CD4-positive, alpha-beta T cell treated with Interleukin-15 for 4 hours (primary cell): ENCODE measurements around the gene FUT6.
"Not testable (repeated sequence)": the region's sequence is repeated elsewhere in the genome, so short reads cannot be mapped to it uniquely, and the experiment has no call there.

Source experiments
- DNase-seq: peaks from one replicate; pipeline ENCODE4 v3.0.0-alpha.2; 2020; ENCODE audit warnings: low spot score

FUT6 gene

GRCh38 chr19:5785423-5785822 is 54.1 kb downstream of the FUT6 start:
- no peak for DNase-seq

GRCh38 chr19:5784581-5785147 is 54.8 kb downstream of the FUT6 start, which contains the start of gene PRR22:
Gene PRR22 (minus strand): TSS chr19:5784746. CDS start chr19:5784660, 86 bp downstream.
- no peak for DNase-seq

GRCh38 chr19:5782945-5783919 is 56.3 kb downstream of the FUT6 start:
- no peak for DNase-seq

- no peak for DNase-seq
Measured at GRCh38 chr19:5782322-5782721, 57.2 kb downstream of the FUT6 start.

GRCh38 chr19:5780916-5781315 is 58.6 kb downstream of the FUT6 start:
- DNase-seq = not testable (repeated sequence)
